ENCODE results near the gene PRLR. TPM values are rescaled to one million over a fixed set of nuclear protein-coding genes. Genes with fewer than 3 reads are reported as not detected.
A peak's percentile ranks its signal among the peaks of the same experiment; 100 is the strongest.

The PRLR gene
- polyA plus RNA-seq, 3 donors, result 27.5 to 56.4 (median 49.0) TPM

- no peak for DNase-seq
Measured at GRCh38 chr5:35237580-35238376, 7.5 kb upstream of the PRLR start.

GRCh38 chr5:35236770-35237169 lies 6.5 kb upstream of the PRLR start:
- no peak for DNase-seq

- no peak for DNase-seq
Measured at GRCh38 chr5:35233601-35234000, 3.3 kb upstream of the PRLR start.

GRCh38 chr5:35233121-35233520 lies 2.8 kb upstream of the PRLR start:
- DNase-seq, result no peak

GRCh38 chr5:35232124-35232523 lies 1.8 kb upstream of the PRLR start:
- no peak for DNase-seq

GRCh38 chr5:35229076-35230037 lies 930 bp downstream of the PRLR start:
- DNase-seq, result peak; percentile 48

- no peak for DNase-seq
Measured at GRCh38 chr5:35228310-35228709, 2.0 kb downstream of the PRLR start.

GRCh38 chr5:35227720-35228119 lies 2.6 kb downstream of the PRLR start:
- DNase-seq, result no peak

GRCh38 chr5:35223787-35224395 lies 6.4 kb downstream of the PRLR start:
- peak; percentile 31 for DNase-seq

- no peak for DNase-seq
Measured at GRCh38 chr5:35220967-35221366, 9.3 kb downstream of the PRLR start.

- no peak for DNase-seq
Measured at GRCh38 chr5:35218981-35219380, 11.3 kb downstream of the PRLR start.

GRCh38 chr5:35214051-35214450 lies 16.2 kb downstream of the PRLR start:
- no peak for DNase-seq

- no peak for DNase-seq
Measured at GRCh38 chr5:35213608-35214007, 16.7 kb downstream of the PRLR start.

GRCh38 chr5:35212122-35212982 lies 17.9 kb downstream of the PRLR start:
- no peak for DNase-seq

GRCh38 chr5:35209862-35210261 lies 20.4 kb downstream of the PRLR start:
- DNase-seq, result no peak

- no peak for DNase-seq
Measured at GRCh38 chr5:35205606-35206005, 24.7 kb downstream of the PRLR start.

- no peak for DNase-seq
Measured at GRCh38 chr5:35205186-35205585, 25.1 kb downstream of the PRLR start.

GRCh38 chr5:35203403-35203802 lies 26.9 kb downstream of the PRLR start:
- no peak for DNase-seq

GRCh38 chr5:35202319-35203111 lies 27.8 kb downstream of the PRLR start:
- DNase-seq, result no peak

- DNase-seq, result no peak
Measured at GRCh38 chr5:35201291-35201690, 29.0 kb downstream of the PRLR start.

- DNase-seq, result no peak
Measured at GRCh38 chr5:35199886-35200285, 30.4 kb downstream of the PRLR start.
